ENCODE measurements around the gene NR2E1.

DNA sequence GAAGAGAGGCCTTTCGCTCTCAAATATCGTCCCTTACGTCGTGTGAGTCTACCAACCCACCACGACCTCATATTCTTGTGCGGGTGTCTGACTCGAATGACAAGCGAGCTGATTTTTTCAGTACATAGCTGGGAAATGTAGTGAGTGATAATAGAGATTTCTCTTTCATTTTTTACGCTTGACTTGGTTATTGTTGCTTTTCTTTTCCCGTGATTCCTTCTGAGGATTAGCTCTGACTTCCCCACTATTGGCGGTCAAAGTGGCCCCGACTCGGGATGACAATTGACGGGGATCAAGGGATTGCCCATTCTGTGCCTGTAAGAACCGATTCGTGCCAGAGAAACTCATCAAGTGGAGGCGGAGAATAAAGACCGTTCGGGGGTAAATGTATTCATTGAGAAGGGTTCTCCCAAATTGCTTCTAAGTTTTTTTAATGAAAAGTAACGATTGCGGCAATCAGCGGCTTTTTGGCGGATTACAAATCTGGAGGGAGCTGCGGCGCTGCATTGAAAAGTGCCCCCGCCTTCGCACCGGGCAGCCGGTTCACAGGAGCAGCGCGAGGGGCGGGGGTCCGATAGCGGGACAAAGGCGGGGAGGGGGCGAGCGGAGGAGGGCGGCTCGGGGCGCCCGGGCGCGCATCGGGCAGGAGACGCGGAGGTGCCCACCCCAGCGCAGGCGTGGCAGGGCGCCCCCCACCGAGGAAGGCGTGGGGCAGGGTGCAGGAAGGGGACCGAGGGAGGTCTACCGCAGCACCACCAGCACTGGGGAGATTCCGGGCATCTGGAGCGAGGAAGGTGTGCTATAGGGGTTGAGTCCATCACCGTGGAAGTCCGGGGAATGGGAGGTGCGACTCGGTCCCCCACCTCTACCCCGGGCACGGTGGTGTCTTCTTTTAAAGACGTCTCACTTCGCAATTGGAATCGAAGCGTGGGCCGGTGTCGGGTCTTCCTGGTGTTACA, 46.7 kb upstream of the NR2E1 start:
- TF ChIP-seq, protein P1, sequence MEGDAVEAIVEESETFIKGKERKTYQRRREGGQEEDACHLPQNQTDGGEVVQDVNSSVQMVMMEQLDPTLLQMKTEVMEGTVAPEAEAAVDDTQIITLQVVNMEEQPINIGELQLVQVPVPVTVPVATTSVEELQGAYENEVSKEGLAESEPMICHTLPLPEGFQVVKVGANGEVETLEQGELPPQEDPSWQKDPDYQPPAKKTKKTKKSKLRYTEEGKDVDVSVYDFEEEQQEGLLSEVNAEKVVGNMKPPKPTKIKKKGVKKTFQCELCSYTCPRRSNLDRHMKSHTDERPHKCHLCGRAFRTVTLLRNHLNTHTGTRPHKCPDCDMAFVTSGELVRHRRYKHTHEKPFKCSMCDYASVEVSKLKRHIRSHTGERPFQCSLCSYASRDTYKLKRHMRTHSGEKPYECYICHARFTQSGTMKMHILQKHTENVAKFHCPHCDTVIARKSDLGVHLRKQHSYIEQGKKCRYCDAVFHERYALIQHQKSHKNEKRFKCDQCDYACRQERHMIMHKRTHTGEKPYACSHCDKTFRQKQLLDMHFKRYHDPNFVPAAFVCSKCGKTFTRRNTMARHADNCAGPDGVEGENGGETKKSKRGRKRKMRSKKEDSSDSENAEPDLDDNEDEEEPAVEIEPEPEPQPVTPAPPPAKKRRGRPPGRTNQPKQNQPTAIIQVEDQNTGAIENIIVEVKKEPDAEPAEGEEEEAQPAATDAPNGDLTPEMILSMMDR (IDR thresholded peaks at IDR 0.05), result no peak
- TF ChIP-seq EP300 (IDR thresholded peaks at IDR 0.05) (no peak), POLR2A (IDR thresholded peaks at IDR 0.05) (no peak)
